GM18511 (cell line): ENCODE results near the gene TBC1D14.
"Not testable (repeated sequence)": the region's sequence is repeated elsewhere in the genome, so short reads cannot be mapped to it uniquely, and the experiment has no call there.

ENCODE experiments used
- ATAC-seq: cut with Tn5 transposase; IDR thresholded peaks from one replicate; pipeline ENCODE4 v1.9.1; 2021; ENCODE audit warnings: mild to moderate bottlenecking, moderate library complexity; ENCODE audit not compliant: unreplicated experiment

TBC1D14 gene

GRCh38 chr4:7074426-7074825 lies 164.8 kb downstream of the TBC1D14 start:
- ATAC-seq, result no peak

- no peak for ATAC-seq
Observed at GRCh38 chr4:7075962-7076695, 166.5 kb downstream of the TBC1D14 start.

- no peak for ATAC-seq
Observed at GRCh38 chr4:7076696-7077082, 167.1 kb downstream of the TBC1D14 start.

- no peak for ATAC-seq
Observed at GRCh38 chr4:7077371-7077770, 167.7 kb downstream of the TBC1D14 start.

- ATAC-seq, result no peak
Observed at GRCh38 chr4:7078025-7078424, 168.4 kb downstream of the TBC1D14 start.

GRCh38 chr4:7079483-7079882 lies 169.9 kb downstream of the TBC1D14 start:
- ATAC-seq, result not testable (repeated sequence)

GRCh38 chr4:7079909-7080308 lies 170.3 kb downstream of the TBC1D14 start:
- not testable (repeated sequence) for ATAC-seq
